Measurements from ENCODE around the gene GRHL3.

GRHL3 gene

DNA sequence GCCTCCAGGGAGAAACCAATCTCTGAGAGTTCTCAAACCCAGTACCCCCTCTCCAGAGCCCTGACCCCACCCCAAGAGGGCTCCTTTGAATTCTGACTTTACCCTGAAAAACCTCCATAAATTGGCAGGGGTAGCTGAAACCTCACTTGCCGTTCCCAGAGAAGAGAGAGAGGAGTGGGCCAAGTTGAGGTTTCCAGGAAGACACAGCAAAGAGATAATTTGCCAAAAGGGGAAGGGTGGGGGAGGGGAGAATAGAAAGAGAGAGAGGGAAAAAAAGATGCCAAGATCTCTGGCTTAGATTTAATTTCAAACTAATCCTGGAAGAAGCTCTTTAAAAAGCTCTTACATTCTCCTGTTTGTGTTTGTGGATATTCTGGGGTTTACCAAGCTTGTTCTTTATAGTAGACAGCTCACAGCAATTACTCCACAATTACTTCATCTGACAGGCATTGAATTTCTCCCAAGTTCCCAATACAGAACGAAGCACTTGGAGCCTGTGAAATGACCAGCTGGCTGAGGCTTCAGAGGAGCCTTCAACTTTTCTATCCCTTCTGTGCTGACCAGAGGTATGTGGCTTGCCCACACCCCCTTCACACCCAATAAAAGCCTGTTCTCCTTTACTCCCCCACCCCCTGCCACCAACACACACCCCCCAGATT, 1.1 kb upstream of the GRHL3 start:
- FAIRE-seq (no peak), DNase-seq (ENCODE audit: insufficient read length, low spot score) (no peak)

GRCh38 chr1:24318615-24319311, 394 bp upstream of the GRHL3 start:
- TF ChIP-seq CTCF (IDR thresholded peaks at IDR 0.05; ENCODE audit: insufficient read depth, missing control alignments), result no peak
- DNase-seq (ENCODE audit: insufficient read length, low spot score) (no peak), FAIRE-seq (no peak)

More for the DNA sequence above, 1.1 kb upstream of the GRHL3 start:
- no peak for TF ChIP-seq CTCF (IDR thresholded peaks at IDR 0.05; ENCODE audit: insufficient read depth, missing control alignments)

- no peak for DNase-seq (ENCODE audit: insufficient read length, low spot score)
- FAIRE-seq, result no peak
- TF ChIP-seq CTCF (IDR thresholded peaks at IDR 0.05; ENCODE audit: insufficient read depth, missing control alignments), result no peak
Observed at GRCh38 chr1:24319962-24320361, 805 bp downstream of the GRHL3 start.

DNA sequence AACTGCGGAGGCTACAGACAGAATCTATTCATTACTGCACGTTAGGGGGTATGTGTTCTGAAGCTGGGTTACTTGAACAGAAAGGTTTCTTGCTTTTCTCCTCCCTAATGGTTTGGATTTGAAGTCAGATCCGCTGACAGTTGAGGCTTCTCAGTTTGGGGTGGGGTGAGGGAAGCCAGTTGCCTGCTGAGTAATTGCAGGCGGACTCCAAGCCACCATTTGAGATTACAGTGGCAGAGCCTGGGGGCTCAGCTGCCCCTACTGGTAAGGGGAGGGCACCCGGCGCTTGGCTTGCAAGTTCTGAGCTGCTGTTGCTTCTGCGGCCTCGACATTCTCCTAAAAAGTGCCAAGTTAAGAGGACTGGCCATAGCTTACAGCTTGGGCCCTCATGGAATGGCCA, 2.0 kb downstream of the GRHL3 start:
- FAIRE-seq, result no peak
- no peak for DNase-seq (ENCODE audit: insufficient read length, low spot score)
- TF ChIP-seq CTCF (IDR thresholded peaks at IDR 0.05; ENCODE audit: insufficient read depth, missing control alignments), result no peak

- no peak for TF ChIP-seq CTCF (IDR thresholded peaks at IDR 0.05; ENCODE audit: insufficient read depth, missing control alignments)
- no peak for FAIRE-seq
- DNase-seq (ENCODE audit: insufficient read length, low spot score), result no peak
Observed at GRCh38 chr1:24321697-24322469, 2.7 kb downstream of the GRHL3 start.

GRCh38 chr1:24322470-24323177, 3.5 kb downstream of the GRHL3 start:
- no peak for TF ChIP-seq CTCF (IDR thresholded peaks at IDR 0.05; ENCODE audit: insufficient read depth, missing control alignments)
- DNase-seq (ENCODE audit: insufficient read length, low spot score), result no peak
- FAIRE-seq, result no peak

Measured in D721Med (cell line).